ENCODE measurements around the gene FGF9.

The FGF9 gene

GRCh38 chr13:21691500-21691899, 20.6 kb downstream of the FGF9 start:
- no peak for TF ChIP-seq CTCF (IDR thresholded peaks at IDR 0.05; ENCODE audit: low read depth, low read length)
- in situ Hi-C loops (cut with HindIII; ENCODE audit: low sequenced_read_pairs): no loop called here
- no peak for DNase-seq (ENCODE audit: low read depth, low spot score)
- H3K4me3 ChIP-seq (ENCODE audit: low read depth, low read length): no peak overlapping the region

- no peak for DNase-seq (ENCODE audit: low read depth, low spot score)
- no peak for TF ChIP-seq CTCF (IDR thresholded peaks at IDR 0.05; ENCODE audit: low read depth, low read length)
- no peak overlapping the region for H3K4me3 ChIP-seq (ENCODE audit: low read depth, low read length)
- in situ Hi-C loops (cut with HindIII; ENCODE audit: low sequenced_read_pairs): no loop called here
These were observed 21.1 kb downstream of the FGF9 start for GRCh38 chr13:21691928-21692327.

- no peak for TF ChIP-seq CTCF (IDR thresholded peaks at IDR 0.05; ENCODE audit: low read depth, low read length)
- in situ Hi-C loops (cut with HindIII; ENCODE audit: low sequenced_read_pairs): no loop called here
- no peak for DNase-seq (ENCODE audit: low read depth, low spot score)
- H3K4me3 ChIP-seq (ENCODE audit: low read depth, low read length): no peak overlapping the region
These were observed 24.0 kb downstream of the FGF9 start for GRCh38 chr13:21694831-21695230.

GRCh38 chr13:21695546-21695945, 24.7 kb downstream of the FGF9 start:
- in situ Hi-C loops (cut with HindIII; ENCODE audit: low sequenced_read_pairs): no loop called here
- no peak overlapping the region for H3K4me3 ChIP-seq (ENCODE audit: low read depth, low read length)
- no peak for DNase-seq (ENCODE audit: low read depth, low spot score)
- no peak for TF ChIP-seq CTCF (IDR thresholded peaks at IDR 0.05; ENCODE audit: low read depth, low read length)

- in situ Hi-C loops (cut with HindIII; ENCODE audit: low sequenced_read_pairs): no loop called here
- no peak overlapping the region for H3K4me3 ChIP-seq (ENCODE audit: low read depth, low read length)
- DNase-seq (ENCODE audit: low read depth, low spot score): no peak
- no peak for TF ChIP-seq CTCF (IDR thresholded peaks at IDR 0.05; ENCODE audit: low read depth, low read length)
These were observed 26.1 kb downstream of the FGF9 start for GRCh38 chr13:21696865-21697448.

GRCh38 chr13:21698817-21699679, 28.2 kb downstream of the FGF9 start:
- in situ Hi-C loops (cut with HindIII; ENCODE audit: low sequenced_read_pairs): no loop called here
- no peak for TF ChIP-seq CTCF (IDR thresholded peaks at IDR 0.05; ENCODE audit: low read depth, low read length)
- no peak for DNase-seq (ENCODE audit: low read depth, low spot score)
- H3K4me3 ChIP-seq (ENCODE audit: low read depth, low read length): no peak overlapping the region
